GM19438 (cell line): Measurements from ENCODE around the gene IRAK2.
"Not testable (repeated sequence)": the region's sequence is repeated elsewhere in the genome, so short reads cannot be mapped to it uniquely, and the experiment has no call there.

Experiments used
- ATAC-seq: cut with Tn5 transposase; IDR thresholded peaks from one replicate; pipeline ENCODE4 v1.9.1; 2021; ENCODE audit warnings: low read depth; ENCODE audit not compliant: unreplicated experiment

Gene IRAK2

GRCh38 chr3:10157031-10157430 is 7.7 kb upstream of the IRAK2 start:
- no peak for ATAC-seq

DNA sequence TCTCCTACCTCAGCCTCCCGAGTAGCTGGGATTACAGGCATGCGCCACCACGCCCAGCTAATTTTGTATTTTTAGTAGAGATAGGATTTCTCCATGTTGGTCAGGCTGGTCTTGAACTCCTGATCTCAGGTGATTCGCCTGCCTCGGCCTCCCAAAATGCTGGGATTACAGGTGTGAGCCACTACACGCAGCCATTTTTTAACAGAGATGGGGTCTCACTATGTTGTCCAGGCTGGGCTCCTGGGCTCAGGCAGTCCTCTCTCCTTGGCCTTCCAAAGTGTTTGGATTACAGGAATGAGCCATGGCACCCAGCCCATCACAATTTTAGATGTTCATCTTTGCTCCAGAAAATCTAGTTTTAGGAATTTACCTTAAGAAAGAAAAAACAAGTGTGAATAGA is 6.2 kb upstream of the IRAK2 start:
- ATAC-seq, result not testable (repeated sequence)

DNA sequence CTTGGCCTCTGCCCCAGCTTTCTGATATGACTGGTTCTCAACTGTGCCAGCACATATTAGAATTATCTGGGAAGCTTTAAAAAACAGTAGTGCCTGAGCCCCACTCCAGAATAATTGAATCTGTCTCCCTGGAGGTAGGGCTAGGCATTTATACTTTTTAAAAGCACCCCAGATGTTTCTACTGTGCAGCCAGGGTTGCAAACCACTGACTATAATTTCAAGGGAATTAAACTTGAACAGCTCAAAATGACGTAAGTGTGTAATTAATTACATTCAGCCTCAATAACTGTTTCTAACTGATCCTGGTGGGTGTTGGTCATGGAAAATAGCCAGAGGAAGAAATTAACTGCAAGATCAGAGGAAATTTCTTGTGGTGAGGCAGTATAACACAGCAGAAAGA is 4.4 kb upstream of the IRAK2 start:
- no peak for ATAC-seq

DNA sequence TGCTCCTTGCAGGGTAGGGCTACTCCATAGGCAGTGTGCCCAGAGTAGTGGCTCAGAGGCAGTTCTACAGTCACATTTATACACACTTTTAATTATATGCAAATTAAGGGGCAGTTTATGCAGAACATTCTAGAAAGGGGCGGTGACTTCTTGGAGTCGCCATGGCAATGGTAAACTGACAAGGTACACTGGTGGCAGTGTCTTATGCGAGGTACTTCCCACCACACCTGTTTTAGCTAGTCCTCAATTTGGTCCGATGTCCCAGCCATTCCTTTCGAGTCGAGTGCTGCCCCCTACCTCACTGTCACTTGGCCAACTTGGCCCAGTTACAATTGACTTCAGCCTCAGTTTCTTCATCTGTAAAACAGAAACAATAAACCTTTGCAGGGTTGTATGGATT is 3.8 kb upstream of the IRAK2 start:
- ATAC-seq, result no peak

- no peak for ATAC-seq
These were observed 2.5 kb upstream of the IRAK2 start for GRCh38 chr3:10162185-10162584.

GRCh38 chr3:10164201-10164545 is 546 bp upstream of the IRAK2 start:
- ATAC-seq, result not testable (repeated sequence)

- no peak for ATAC-seq
These were observed 1.5 kb downstream of the IRAK2 start for GRCh38 chr3:10166213-10166604.

GRCh38 chr3:10169000-10169496 is 4.3 kb downstream of the IRAK2 start:
- no peak for ATAC-seq

GRCh38 chr3:10170915-10171478 is 6.3 kb downstream of the IRAK2 start:
- no peak for ATAC-seq

DNA sequence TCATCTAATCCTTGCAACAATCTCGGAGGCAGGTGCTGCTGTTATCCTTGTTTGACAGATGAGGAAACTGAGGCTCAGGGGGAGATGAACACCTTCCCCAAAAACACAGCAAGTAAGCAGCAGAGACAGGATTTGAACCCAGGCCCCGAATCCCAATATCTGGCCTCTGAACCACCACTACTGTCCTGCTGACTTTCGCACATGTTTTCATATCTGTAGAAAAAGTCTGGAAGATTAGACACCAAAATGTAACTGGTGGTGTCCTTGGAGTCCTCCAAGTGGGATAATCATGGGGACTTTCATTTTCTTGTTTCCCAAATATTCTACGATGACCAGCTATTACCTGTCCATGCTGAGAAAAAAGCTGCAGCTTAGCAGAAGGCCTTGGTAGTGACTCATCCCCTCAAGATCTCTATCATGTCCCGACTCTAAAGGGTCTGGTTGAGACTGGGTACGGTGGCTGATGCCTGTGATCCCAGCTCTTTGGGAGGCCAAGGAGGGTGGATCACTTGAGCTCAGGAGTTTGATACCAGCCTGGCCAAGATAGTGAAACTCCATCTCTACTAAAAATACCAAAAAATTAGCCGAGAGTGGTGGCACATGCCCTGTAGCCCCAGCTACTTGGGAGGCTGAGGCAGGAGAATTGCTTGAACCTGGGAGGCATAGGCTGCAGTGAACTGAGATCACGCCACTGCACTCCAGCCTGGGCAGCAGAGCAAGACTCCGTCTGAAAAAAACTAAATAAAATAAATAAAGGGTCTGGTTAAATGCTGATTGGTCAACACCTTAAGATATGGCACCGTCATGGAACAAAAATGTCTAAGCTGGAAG is 8.6 kb downstream of the IRAK2 start:
- no peak for ATAC-seq

DNA sequence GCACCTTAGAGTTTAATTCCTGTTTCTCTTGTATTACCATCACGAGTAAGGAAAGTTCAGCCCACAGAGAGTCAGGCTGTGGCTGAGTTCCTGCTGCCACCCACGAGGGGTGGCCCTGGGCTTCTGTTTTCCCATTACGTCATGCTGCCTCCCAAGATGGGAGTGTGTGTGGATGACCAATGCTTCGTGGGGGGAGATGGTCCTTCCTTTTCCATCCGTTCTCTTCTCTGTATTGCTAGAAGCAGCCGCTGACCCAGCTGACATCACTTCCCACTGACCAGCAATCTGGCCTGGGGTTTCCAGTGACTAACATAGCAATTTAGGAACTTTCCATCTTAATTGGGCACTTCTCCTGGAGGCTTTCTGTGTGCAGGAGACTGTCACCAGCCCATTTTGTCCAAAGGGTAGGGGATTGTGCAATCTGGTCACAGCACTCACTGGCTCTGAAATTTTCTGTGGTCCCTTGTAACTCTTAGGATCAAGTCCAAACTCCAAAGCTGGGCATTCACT is 9.3 kb downstream of the IRAK2 start:
- no peak for ATAC-seq

DNA sequence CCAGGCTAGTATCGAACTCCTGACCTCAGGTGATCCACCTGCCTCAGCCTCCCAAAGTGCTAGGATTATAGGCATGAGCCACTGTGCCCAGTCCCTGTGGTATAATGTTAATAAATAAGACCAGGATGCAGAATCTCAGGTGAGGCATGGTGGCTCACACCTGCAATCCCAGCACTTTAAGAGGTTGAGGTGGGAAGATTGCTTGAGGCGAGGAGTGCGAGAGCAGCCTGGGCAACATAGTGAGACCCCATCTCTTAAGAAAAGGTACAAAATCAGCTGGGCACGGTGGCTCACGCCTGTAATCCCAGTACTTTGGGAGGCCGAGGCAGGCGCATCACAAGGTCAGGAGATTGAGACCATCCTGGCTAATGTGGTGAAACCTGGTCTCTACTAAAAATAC is 10.6 kb downstream of the IRAK2 start:
- not testable (repeated sequence) for ATAC-seq

DNA sequence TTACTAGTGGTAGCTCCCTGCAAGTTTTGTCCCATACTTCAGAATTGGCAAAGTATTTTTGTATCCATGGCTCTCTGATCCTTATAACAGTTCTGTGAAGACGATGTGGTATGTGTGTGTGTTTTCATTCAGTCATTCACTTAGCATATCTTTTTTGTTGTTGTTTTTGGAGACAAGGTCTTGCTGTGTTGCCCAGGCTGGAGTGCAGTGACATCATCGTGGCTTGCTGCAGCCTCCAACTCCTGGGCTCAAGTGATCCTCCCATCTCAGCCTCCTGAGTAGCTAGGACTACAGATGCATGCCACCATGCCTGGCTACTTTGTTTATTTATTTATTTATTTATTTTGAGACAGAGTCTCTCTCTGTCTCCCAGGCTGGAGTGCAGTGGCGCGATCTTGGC is 11.4 kb downstream of the IRAK2 start:
- not testable (repeated sequence) for ATAC-seq

GRCh38 chr3:10177737-10178136 is 13.0 kb downstream of the IRAK2 start:
- ATAC-seq, result no peak

DNA sequence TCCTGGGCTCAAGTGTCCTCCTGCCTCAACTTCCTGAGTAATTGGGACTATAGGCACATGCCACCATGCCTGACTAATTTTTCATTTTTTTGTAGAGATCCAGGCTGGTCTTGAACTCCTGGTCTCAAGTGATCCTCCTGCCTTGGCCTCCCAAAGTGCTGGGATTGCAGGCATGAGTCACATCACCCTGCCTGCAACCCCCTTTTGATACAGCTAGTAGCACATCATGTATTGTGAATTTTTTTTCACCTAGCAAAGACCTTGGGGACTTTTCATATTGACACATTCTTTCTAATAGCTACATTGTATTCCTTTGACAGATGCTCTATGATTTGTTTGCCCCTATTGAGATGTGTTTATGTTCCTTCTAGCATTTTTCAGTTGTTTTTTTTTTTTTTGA is 14.2 kb downstream of the IRAK2 start:
- ATAC-seq, result no peak

DNA sequence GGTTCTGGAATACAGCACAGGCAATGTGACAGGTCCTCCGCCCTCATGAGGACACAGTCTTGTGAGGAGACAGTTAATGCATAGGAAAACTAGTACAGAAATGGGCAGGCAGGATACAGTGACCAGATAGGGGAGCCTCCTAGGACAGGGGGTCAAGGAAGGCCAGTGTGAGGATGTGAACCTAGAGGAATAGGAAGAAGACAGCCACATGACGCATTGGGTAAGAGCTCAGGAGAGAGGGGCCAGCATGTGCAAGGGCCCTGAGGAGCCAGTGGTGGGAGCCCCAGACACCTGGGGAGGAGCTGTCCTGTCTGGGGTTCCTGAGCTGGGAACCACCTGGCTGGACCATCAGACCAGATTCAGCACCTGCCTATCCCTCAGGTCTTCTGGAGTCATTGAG is 15.6 kb downstream of the IRAK2 start:
- no peak for ATAC-seq

DNA sequence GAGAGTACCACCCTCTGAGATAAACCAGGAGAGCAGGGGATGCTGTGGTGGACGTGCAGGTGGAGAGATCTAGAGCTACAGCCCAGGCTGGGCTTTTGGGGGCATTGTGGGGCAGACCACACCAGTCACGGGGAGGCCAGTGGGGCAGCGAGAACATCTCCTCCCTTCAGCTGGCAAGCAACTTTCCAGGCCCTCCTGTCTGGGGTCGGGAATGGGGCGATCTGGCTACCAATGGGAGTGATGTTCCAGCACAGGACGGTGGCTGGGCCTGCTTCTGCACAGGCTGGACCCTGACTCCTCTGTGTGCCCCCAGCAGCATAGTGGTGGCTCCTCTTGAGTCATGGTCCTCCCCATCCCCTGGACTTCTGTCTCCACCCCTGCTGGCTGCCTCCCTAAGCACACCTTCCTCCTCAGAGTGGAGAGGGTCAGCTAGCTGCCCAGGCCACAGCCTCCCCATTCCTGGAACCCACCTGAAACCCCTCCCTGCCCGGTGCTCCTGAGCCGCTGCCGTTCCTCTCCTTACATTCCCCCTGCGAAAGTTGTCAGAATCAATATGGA is 16.1 kb downstream of the IRAK2 start:
- no peak for ATAC-seq

DNA sequence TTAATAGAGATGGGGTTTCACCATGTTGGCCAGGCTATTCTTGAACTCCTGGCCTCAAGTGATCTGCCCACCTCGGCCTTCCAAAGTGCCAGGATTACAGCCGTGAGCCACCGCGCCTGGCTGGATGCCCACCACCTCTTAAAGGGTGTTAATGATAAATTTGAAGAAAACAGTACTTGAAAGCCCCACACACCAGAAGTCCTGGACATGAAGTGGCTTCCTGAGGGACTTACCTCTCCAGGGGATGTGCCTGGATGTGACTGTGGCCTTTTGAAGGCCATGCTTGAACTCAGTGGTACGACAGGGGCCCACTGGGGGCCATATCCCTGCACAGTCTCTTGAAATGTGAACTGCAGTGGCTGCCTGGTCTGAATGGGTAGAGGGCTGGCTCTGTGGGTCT is 18.2 kb downstream of the IRAK2 start:
- no peak for ATAC-seq

DNA sequence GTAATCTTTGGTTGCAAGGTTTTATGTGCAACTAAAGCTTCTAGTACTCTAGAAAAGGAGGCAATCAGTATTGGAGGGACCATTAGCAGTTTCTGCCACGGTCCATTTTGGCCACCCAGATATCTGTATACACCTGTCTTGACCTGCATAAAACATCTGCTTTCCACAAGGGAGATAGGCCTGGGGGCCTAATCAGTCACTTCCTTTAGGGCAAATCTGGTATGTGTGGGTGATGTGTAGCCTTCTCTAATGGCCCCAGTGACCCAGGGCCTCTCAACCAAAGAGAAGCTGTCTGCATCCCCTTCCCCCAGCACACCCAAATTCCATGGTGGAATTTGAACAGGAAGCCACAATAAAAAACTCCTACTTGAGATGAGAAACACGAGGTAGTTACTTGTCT is 19.5 kb downstream of the IRAK2 start:
- ATAC-seq, result no peak

DNA sequence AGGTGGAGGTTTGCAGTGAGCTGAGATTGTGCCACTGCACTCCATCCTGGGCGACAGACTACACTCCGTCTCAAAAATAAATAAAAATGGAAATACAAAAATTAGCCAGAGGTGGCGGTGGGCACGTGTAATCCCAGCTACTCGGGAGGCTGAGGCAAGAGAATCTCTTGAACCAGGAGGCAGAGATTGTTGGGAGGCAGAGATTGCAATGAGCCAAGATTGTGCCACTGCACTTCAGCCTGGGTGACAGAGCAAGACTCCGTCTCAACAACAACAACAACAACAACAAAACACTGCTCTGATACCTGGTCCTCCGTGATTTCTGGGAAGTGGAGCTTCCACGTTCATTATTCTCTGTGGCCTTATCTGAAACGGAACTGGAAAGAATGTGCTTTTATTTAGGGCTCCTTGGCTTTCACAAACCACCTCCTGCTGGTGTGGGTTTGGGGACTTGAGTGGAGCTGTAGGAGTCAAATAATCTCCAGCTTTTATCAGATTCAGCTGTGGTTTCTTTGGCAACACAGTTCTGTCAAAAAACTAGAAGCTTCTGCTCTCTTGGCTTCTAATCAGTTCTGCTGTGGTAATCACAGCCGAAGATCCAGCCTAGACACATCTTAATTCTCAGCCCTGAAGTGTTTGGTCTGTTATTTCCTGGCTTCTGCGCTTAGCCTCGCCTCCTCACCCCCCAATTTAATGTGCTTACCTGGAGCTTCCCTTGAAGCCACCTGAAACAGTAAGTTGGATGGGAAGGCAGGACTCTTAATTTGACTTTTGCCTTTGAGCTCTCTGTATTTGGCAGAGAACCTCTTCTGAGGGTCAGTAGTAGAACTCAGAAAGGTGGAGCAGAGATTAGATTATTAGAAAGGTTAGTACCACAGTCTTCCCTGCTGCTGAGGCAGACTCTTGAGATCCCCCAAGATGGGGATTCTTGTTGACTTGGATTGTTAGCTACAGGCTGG is 21.4 kb downstream of the IRAK2 start:
- no peak for ATAC-seq
